ENCODE results near the gene ASB9. TPM values are rescaled to one million over a fixed set of nuclear protein-coding genes. Genes with fewer than 3 reads are reported as not detected.
"Not testable (repeated sequence)": the region's sequence is repeated elsewhere in the genome, so short reads cannot be mapped to it uniquely, and the experiment has no call there.

ASB9 gene
- total RNA-seq, 1 donor from 2014 or later: 2.0 TPM

- no peak for DNase-seq (ENCODE audit: low spot score)
These were observed 26.9 kb downstream of the ASB9 start for GRCh38 chrX:15242899-15243555.

GRCh38 chrX:15241301-15241700 is 28.6 kb downstream of the ASB9 start:
- DNase-seq (ENCODE audit: low spot score): no peak

DNA sequence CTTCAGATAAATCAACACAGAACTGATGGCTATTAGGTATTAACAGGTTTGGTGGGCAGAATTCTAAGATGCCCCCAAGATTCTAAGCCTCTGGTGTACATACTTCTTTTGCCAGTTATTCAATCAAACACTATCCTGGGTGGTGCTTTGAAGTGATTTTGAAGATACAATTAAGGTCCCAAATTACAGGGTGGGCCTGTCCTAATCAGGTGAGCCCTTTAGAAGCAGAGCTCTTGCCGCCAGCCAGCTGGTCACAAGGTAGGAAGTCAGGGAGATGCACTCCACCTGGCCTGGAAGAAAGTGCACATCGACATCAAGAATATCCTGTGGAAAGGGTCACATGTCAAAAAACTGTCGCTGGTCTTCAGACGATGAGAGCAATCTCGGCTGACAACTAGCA is 29.5 kb downstream of the ASB9 start:
- DNase-seq (ENCODE audit: low spot score): no peak

- no peak for DNase-seq (ENCODE audit: low spot score)
These were observed 33.7 kb downstream of the ASB9 start for GRCh38 chrX:15236146-15236545.

GRCh38 chrX:15235001-15235400 is 34.9 kb downstream of the ASB9 start:
- DNase-seq (ENCODE audit: low spot score): no peak

GRCh38 chrX:15233416-15234015 is 36.4 kb downstream of the ASB9 start:
- DNase-seq (ENCODE audit: low spot score): no peak

- DNase-seq (ENCODE audit: low spot score): no peak
These were observed 45.1 kb downstream of the ASB9 start for GRCh38 chrX:15224747-15225146.

DNA sequence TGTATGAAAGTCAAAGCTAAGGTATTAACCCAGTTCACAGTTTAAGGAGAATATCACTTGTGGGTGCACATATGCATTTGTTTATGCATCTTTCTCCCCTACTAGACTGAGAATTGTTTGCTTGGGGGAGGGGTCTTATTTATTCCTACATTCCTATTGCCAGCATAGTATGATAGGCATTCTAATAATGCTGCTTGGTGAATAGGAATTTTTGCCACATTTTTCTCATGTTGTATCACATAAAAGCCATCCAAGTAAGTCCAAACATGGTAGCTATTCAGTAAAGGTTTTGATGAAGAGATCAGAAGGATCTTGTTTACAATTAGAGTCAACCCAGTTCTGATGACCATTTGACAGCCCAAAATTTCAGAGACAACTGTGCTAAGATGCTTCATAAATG is 48.6 kb downstream of the ASB9 start:
- DNase-seq (ENCODE audit: low spot score): no peak

GRCh38 chrX:15217161-15217560 is 52.7 kb downstream of the ASB9 start:
- DNase-seq (ENCODE audit: low spot score): no peak

- no peak for DNase-seq (ENCODE audit: low spot score)
These were observed 53.6 kb downstream of the ASB9 start for GRCh38 chrX:15216280-15216679.

DNA sequence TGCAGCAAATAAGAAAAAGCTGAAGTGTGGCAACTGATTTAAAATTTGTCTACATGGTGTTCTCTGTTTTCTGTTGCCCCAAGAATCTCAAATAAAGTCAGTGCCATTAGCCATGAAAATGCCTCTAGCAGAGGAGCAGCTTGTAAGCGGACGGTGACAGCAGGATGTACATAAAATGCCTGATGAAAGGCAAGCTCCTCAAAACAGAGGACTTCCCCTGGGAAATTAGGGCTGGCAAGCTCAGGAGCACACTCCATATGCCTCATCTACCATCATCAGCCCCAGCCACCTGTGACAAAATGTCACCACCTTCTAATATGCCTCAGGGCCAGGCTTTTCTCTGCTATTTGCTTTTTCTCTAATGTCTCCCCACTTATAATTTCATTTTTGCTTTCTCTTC is 54.5 kb downstream of the ASB9 start:
- no peak for DNase-seq (ENCODE audit: low spot score)

DNA sequence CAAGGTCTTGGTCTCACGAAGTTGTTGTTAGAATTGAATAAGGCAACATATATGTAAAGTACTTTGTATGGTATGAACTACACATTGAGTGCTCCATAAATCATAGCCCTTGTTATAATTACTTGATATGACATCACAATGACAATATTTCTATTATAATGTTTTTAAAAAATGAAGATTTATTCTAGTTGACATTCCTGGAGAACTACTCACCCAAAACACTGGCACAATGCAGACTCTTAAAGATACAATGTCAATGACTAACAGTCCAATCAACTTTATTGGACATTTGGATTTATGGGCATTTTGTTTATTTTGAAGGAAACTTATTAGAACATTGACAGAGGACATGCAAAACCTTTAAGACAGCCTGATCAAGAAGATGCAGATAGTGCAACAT is 55.3 kb downstream of the ASB9 start:
- no peak for DNase-seq (ENCODE audit: low spot score)

GRCh38 chrX:15209096-15209495 is 60.8 kb downstream of the ASB9 start:
- no peak for DNase-seq (ENCODE audit: low spot score)

GRCh38 chrX:15207994-15208393 is 61.9 kb downstream of the ASB9 start:
- no peak for DNase-seq (ENCODE audit: low spot score)

GRCh38 chrX:15207384-15207783 is 62.5 kb downstream of the ASB9 start:
- no peak for DNase-seq (ENCODE audit: low spot score)

DNA sequence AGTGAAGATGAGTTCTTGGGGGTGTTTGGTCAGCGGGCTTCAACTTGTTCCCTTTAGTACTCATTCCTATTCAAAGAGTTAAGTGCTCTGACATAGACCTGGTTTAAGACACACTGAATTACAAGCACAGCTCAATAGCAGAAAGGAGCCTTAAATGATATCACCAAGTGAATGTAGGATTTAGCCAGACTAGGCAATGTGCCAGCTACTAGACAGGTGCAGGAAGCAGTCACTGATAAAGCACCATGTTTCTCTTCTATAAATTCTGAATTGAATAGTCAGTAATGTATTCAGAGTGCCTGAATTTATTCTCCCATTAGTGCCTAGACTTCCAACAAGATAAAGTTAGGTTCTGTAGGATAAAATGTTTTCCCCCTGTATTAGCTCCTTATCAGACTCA is 63.6 kb downstream of the ASB9 start:
- DNase-seq (ENCODE audit: low spot score): no peak

DNA sequence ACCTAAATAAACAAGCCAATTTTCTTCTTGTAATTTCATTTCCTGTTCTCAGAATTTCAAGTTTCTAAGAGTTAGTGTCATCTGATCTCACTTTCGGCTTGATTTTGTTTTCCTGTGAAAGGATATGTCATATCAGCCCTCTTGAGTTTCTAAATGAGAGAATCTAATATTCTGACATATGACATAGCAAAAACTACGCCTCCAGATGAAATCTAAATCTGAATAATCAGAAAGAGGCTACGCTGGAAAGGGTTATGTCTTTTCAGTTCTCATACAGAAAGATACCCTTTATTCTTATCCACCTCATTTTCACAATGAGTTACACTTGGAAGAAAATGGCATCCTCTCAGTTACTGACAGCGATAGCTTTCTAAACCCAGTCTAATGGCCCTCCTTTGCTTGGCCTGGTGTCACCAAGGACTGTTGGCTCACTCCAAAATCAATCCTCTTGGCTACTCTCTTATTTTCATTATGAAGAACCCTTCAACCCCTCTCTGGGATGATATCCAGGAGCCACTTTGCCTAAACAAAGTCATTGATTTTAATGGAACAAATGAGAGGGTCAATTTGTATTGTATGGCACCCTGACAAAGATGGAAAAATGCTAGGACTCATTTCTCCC is 65.6 kb downstream of the ASB9 start:
- no peak for DNase-seq (ENCODE audit: low spot score)

- DNase-seq (ENCODE audit: low spot score): no peak
These were observed 66.2 kb downstream of the ASB9 start for GRCh38 chrX:15203694-15204093.

DNA sequence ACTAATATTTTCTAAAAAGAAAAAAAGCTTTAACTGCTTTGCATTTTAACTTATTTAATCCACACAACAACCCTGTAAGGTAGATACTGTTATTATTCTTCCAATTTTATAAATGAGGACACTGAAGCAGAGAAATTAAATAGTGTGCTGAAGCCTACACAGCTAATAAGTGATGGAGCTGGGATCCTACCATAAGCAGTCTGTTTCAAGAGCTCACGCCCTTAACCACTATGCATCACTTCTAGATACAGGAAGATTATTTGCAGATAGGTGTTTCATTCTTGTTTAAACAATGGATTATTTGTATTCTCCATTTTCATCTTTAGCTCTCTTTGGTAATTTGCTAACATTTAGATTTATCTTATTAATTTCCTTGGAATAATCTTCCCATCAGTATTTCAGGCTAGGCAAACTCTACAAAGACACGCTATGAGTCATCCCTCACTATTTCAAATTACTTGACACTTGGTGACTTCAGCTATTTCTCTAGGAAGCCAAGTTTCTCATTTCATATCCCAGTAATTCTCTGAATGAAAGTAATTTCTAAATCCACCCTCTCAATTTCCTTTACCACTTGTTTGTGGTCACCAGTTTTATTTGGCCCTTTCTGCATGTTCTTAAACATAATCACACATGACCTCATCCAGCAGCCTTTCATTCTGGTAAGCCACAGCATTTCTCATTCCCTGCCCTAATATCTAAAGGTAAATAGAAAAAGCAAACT is 67.3 kb downstream of the ASB9 start:
- DNase-seq (ENCODE audit: low spot score): no peak

- DNase-seq (ENCODE audit: low spot score): no peak
These were observed 69.0 kb downstream of the ASB9 start for GRCh38 chrX:15200871-15201270.

- DNase-seq (ENCODE audit: low spot score): not testable (repeated sequence)
These were observed 71.2 kb downstream of the ASB9 start for GRCh38 chrX:15198608-15199202.

DNA sequence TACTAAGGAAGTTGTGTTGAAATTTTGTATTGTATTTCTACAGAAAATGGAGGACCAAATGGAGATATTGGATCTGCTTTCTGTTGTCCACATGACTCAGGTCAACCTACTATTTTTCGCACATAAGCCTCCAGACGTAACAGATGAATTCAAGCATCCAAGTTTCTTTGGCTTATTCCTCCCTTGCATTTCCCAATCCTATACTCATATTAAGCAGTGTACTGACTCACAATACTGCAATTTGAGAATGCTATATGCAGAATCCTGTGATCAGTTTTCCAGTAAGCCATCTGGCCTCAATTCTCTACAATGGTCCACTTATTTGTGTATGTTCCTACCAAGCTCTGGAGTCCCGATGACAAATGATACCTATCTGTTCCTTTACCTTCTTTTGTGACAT is 75.7 kb downstream of the ASB9 start:
- no peak for DNase-seq (ENCODE audit: low spot score)
